Measurements from ENCODE around the gene PLSCR4.
"Not testable (repeated sequence)": the region's sequence is repeated elsewhere in the genome, so short reads cannot be mapped to it uniquely, and the experiment has no call there.

Gene PLSCR4

DNA sequence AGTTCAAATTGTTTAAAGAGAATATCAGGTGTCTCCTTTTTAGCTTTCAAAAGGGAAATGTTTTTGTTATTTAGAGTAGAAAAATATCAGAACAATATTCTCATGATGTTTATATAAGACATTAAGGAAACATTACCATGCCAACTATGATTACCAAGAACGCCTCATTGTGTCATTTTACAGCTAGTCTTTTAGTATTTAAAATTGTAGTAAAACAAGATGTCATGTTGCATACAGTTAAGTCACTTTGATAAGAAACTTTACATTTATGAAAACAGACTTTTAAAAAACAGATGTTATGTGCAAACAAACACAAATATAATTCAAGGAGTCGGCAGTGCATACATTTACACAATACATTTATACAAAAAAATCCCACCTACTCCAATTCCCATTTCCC lies 4.4 kb downstream of the PLSCR4 start:
- no peak for DNase-seq

GRCh38 chr3:146243559-146243958 lies 7.3 kb downstream of the PLSCR4 start:
- DNase-seq = no peak

DNA sequence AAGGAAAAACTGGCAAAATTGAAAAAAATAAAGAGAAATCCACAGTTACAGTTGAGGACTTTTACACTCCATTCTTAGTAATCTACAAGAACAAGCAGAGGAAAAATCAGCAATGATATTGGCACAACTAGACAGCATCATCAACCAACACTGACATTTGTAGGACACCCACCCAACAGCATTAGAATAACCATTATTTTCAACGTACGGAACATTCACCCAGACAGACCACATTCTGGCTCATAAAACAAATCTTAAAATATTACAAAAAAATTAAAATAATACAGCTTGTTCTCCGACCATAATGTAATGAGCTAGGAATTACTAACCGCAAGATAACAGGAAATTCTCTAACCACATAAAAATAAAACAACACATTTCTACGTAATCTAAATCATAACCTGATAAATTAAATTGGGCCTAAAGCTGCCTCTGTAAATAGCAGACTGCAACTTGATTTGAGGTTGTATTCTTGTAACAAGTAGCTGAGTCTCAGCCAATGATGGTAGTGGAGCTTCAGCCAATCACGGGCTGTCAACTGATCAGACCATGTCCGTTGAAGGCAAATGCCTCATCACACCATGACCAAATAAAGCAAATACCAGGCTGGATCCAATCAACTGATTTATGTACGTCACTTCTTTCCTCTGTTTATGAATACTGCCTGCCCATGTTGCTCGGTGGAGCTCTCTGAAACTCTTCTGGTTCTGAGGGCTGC lies 9.2 kb downstream of the PLSCR4 start:
- no peak for DNase-seq

GRCh38 chr3:146233487-146233886 lies 17.4 kb downstream of the PLSCR4 start:
- no peak for DNase-seq

- no peak for DNase-seq
Observed at GRCh38 chr3:146227486-146227885, 23.4 kb downstream of the PLSCR4 start.

GRCh38 chr3:146226881-146227280 lies 24.0 kb downstream of the PLSCR4 start:
- DNase-seq = no peak

GRCh38 chr3:146225458-146225857 lies 25.4 kb downstream of the PLSCR4 start:
- not testable (repeated sequence) for DNase-seq

DNA sequence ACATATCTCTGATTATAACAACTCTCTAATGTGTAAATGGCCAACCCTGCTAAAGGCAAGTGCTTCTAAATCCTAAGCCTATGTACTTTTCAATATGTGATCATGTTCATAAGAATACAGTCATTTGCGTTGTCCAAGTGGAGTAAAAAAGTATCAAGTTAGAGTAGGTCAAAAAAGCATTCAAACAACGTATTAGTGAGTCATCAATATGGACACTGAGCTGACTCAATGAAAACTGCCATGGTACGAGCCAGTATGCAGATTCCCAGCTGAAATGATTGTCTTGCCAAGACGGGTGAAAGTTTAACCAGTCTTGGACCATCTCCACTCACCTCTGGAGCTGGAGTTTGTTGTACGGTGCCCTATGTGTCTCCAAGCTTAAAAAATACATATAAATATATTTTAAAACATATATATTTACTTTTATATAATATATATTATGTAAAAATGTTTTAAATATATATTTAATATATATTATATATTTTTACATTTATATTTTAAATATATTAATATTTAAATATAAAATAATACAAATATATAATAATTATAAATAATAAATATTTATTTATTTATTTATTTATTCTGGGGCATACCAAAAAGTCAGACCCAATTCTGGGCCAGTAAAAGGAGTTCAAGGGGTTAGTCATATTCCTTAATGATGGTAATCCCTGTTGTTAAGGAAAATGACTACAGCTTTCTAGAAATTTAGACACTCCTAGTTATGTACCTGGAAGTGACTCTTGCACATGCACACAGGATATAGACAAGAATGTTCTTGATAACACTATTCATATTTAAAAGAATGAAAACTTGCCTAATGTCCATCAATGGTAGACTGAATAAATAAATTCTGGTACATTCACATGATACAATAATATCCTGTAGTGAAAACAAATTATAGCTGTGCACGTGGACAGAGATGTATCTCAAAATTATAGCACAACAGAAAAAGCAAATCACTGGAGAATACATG lies 27.2 kb downstream of the PLSCR4 start:
- DNase-seq = no peak

DNA sequence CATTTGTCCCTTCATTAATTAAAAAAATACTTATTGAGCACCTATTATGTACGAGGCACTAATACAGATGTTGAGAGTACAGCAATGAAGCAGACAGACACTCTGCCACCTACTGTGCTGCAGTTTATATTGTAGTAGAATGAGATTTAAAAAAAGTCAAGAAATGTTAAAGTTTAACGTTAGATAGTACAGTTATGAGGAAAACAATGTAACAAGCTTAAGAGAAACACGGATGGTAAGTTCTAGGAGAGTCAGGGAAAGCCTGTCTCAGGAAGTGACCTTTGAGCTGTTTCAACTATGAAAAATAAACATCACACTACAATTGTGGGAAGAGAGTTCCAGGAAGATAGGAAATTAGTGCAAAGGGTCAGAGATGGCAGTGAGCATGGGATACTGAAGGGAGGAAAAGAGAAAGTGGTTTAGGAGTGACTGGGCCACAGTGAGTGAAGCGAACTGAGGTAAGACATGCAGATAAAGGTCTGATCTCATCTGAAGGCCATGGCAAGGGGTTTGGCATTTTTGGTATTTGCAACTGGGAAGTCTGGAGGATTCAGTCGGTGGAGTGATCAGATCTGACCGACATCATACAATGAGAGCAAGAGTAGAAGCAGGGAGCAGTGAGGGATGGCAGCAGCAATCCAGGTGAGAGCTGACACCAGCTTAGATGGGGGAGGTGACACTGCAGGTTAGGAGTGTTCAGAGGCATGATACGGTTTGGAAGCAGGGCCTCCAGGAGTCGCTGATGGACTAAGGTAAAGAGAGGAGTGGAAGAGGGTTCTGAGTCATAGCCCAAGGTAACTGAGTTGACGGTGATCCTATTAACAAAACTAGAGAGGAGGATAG lies 28.5 kb downstream of the PLSCR4 start:
- no peak for DNase-seq

DNA sequence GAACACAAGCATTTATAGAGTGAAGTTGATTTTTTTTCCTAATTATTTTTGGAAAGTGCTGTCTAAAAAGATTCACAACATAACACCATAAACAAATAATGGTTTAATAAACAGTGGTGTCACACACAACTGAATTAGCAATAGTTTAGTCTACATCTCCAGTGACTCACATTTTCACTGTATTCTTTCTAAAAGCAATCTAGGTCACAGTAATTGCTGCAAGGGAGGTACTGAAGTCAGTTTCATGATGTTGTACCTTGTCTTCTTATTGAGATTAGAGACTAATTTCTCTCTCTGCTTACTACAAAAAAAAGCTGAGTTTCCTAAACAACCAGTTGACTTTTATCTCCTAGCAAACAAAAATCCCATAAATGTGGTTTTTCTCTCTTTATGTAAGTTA lies 29.6 kb downstream of the PLSCR4 start:
- DNase-seq = no peak

DNA sequence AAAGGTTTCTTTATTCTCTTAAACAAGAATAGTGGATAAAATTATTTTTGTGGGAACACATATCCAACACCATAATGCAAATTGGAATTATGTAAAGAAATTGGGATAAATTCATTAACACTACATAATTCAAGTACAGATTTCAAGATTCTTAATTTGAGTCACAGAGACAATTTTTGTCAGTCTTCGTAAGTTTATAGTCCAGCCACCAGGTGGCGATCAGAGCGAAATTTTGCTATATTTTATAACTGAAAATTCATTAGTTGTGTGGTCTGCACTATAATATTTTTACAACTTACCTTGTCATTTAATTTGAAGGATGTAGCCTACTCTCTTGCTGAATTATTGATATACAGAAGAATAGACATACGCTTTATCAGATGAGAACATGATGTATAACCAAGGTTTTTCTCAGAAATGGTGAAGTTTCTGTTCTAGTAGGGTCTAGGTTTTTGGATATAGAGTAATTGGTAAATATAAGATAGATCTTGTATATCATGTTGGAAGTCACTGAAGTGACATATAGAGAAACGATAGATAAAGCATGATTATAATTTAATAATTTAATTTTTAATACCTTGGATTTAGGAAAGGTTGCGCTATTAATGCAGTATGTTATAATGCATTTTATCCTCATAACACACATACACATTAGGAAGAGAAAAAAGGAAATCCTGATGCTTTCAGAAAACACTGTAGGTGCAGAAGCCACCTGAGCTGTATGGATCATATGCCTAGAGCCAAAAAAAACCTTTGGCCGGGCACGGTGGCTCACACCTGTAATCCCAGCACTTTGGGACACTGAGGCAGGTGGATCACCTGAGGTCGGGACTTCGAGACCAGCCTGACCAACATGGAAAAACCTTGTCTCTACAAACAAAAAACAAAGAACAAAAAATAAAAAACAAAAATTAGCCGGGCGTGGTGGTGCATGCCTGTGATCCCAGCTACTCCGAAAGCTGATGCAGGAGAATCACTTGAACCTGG lies 31.7 kb downstream of the PLSCR4 start:
- DNase-seq = peak; percentile 48

- DNase-seq = no peak
Observed at GRCh38 chr3:146217324-146217723, 33.6 kb downstream of the PLSCR4 start.

DNA sequence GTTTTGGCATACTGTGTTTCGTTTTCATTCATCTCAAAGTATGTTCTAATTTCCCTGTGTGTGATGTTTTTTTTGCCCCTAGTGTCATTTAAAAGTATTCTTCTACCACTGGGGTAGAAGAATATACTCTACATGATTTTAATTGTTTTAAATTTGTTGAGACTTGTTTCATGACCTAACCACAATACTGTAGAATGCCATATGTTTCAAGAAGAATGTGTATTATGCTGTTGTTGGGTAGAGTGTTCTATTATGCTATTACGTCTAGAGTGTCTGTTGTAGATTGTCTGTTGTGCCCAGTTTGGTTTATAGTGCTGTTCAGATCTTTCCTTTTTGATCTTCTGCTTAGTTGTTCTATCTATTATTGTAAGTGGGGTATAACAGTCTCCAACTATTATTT lies 36.4 kb downstream of the PLSCR4 start:
- DNase-seq = no peak

DNA sequence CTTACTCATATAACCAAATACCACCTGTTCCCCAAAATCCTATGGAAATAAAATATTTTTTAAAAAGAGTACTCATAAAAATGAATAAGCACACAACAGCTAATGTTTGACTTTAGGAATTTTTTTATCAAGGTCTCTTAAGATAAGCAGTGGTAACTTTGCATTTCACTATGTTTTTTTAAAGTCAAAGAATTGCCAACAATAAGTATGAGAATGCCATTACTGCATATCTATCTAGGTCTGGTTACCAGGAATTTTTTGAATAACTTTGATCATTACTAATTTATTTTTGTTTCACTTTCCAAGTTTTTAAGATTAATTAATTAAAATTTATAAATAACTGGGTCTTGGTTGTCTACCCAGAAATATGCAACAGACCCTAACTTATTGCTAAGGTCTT lies 41.5 kb downstream of the PLSCR4 start:
- no peak for DNase-seq

- no peak for DNase-seq
Observed at GRCh38 chr3:146203776-146204175, 47.1 kb downstream of the PLSCR4 start.

DNA sequence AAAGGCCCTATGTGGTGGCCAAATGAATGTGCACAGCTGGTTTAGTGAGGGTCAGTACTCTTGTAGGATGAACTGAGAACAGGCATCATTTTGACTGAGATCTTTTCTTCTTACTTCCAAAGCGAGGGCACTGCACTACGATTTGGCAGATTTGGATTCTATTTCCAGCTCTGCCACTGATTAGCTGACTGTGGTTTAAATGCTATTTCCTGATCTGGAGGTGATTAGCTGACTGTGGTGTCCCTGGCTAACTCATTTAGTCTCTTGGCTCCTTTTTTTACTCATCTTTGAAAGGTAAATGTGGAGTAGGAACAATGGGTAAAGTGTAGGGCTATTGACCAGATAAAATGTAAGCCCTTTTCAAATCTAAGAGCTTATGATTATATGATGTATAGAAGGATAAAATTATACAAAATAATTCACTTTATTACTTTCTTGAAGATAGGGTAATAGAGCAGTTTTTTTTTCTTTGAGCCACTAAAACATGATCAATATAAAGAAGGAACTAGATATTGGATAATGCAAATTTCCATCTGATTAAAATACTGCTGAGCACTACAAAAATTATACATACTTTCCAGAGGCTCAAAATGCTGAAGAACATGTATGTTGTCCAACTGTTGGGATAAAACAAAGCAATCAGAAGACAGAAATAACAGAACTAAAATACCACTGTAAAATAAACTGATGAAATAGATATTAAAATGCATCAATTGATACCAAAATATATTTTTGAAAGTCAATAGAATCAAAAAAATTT lies 50.3 kb downstream of the PLSCR4 start:
- no peak for DNase-seq

GRCh38 chr3:146199762-146200161 lies 51.1 kb downstream of the PLSCR4 start:
- DNase-seq = no peak

- no peak for DNase-seq
Observed at GRCh38 chr3:146196789-146197188, 54.1 kb downstream of the PLSCR4 start.

DNA sequence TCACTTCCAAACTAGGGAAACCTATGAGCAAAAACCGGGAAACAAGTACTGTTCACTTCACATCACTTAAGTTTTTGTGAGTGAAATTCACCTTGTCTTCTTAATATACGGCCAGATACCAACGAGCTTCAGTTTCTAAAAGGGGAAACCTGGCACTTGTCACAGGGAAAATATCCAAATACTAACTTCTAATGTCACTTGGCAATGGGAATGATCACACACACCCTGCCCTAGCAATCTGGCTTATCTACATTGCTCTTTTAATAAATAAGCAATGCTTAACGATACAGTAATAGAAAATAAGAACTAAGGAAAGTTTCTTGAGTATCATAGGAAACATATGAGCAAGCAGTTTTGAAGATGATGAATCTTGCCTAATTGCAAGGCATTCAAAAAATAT lies 55.3 kb downstream of the PLSCR4 start:
- no peak for DNase-seq

GRCh38 chr3:146195030-146195429 lies 55.9 kb downstream of the PLSCR4 start:
- no peak for DNase-seq

- no peak for DNase-seq
Observed at GRCh38 chr3:146191051-146191450, 59.9 kb downstream of the PLSCR4 start.

All from stimulated activated CD8-positive, alpha-beta memory T cell treated with anti-CD3 and anti-CD28 coated beads, Interleukin-4, amount 100 ng/mL, for 48 hours (primary cell).